Measurements from ENCODE around the gene CYBA.

DNA sequence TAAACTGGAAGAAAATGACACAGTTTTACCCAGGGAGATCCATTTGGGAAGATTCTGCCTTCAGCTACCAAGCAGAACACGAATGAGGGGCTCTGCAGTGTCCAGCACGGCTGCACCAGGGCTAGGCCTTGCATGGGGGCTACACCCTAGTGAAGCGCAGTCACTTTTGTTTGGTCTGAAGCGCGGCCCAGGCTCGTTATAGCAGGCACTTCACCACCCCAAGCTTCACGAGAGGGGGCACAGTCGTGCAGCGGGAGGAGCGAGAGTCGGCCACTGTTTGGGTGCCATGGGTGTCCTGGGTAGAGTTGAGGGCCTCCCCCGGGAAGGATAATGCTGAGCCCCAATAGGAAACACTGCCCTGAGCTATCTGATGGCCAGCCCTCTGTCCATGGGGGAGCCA lies 34.1 kb downstream of the CYBA start:
- no peak for TF ChIP-seq POLR2A (IDR thresholded peaks at IDR 0.05; ENCODE audit: low read length)
- TF ChIP-seq GATA1 (IDR thresholded peaks at IDR 0.05; ENCODE audit: low read depth, low read length), result no peak
